Fibroblast of lung (primary cell): ENCODE data around the gene RPRD1B. TPM values are rescaled to one million over a fixed set of nuclear protein-coding genes. Genes with fewer than 3 reads are reported as not detected.

Source experiments
- DNase-seq, 2 donors: peaks; one replicate each; pipeline versions ENCODE4 v3.0.0 to v3.0.0-alpha.2; 2010; ENCODE audit warnings: low read depth in 2 of 2
- H2AFZ ChIP-seq: 2 replicates; pipeline ENCODE4 v1.5.1; 2012; ENCODE audit warnings: low read length, control low read depth, inconsistent platforms
- H3K27ac ChIP-seq: 2 replicates; pipeline ENCODE4 v1.5.1; 2011; ENCODE audit warnings: low read length, control low read depth; ENCODE audit not compliant: insufficient read depth
- H3K27me3 ChIP-seq: 2 replicates; pipeline ENCODE4 v1.5.1; 2011; ENCODE audit warnings: mild to moderate bottlenecking, low read length; ENCODE audit not compliant: control insufficient read depth, insufficient read depth
- H3K36me3 ChIP-seq: 2 replicates; pipeline ENCODE4 v1.5.1; 2011; ENCODE audit warnings: low read length; ENCODE audit not compliant: control insufficient read depth, insufficient read depth
- H3K4me1 ChIP-seq: 2 replicates; pipeline ENCODE4 v1.5.1; 2011; ENCODE audit warnings: low read length; ENCODE audit not compliant: control insufficient read depth, insufficient read depth; ENCODE audit errors: extremely low read depth
- H3K4me2 ChIP-seq: 2 replicates; pipeline ENCODE4 v1.5.1; 2011; ENCODE audit warnings: low read length, control low read depth; ENCODE audit not compliant: insufficient read depth; ENCODE audit errors: extremely low read depth
- H3K4me3 ChIP-seq, 4 experiments: fragments of 200-600 bp in 1 of 4; sonication (generic) in 1 of 4; replicated peaks in 1 of 4; 2 replicates each; pipeline ENCODE4 v1.5.1; 2011 to 2016; ENCODE audit warnings: low read length in 4 of 4, low read depth in 3 of 4, mild to moderate bottlenecking in 3 of 4, control low read depth in 2 of 4, inconsistent platforms in 1 of 4, mixed read lengths in 1 of 4; ENCODE audit not compliant: insufficient read depth in 1 of 4; ENCODE audit errors: control extremely low read depth in 1 of 4
- H3K79me2 ChIP-seq: 2 replicates; pipeline ENCODE4 v1.5.1; 2012; ENCODE audit warnings: mild to moderate bottlenecking, low read length, inconsistent platforms; ENCODE audit not compliant: control insufficient read depth, insufficient read depth
- H3K9ac ChIP-seq: 2 replicates; pipeline ENCODE4 v1.5.1; 2011; ENCODE audit warnings: mild to moderate bottlenecking, low read length, control low read depth; ENCODE audit not compliant: insufficient read depth
- H3K9me3 ChIP-seq: 2 replicates; pipeline ENCODE4 v1.5.1; 2012; ENCODE audit warnings: low read depth, low read length; ENCODE audit not compliant: control insufficient read depth, insufficient read depth
- H4K20me1 ChIP-seq: 2 replicates; pipeline ENCODE4 v1.5.1; 2011; ENCODE audit warnings: low read length; ENCODE audit not compliant: control insufficient read depth, insufficient read depth; ENCODE audit errors: extremely low read depth
- EZH2 ChIP-seq: IDR thresholded peaks from 2 replicates; pipeline ENCODE4 v1.5.1; 2012; ENCODE audit warnings: low read length, control low read depth, mild to moderate bottlenecking; ENCODE audit errors: missing control alignments
- polyA plus RNA-seq, 2 donors: library from polyadenylated mRNA; depleted of rRNA in 1 of 2; stranded (reverse) in 1 of 2; unstranded in 1 of 2; fragments of >200 nt; gene quantifications; 2 replicates each; pipeline ENCODE4 v1.2.1, GENCODE V29; 2011 to 2012; ENCODE audit warnings: missing spikeins in 1 of 2
- total RNA-seq: library from RNA; depleted of rRNA; stranded (reverse); fragments of >200 nt; gene quantifications from 2 replicates; pipeline ENCODE4 v1.2.1, GENCODE V29; 2014
- TF ChIP-seq, protein P1 (sequence below), 2 donors: IDR thresholded peaks in 1 of 2; conservative IDR thresholded peaks in 1 of 2; 1 replicate in 1 of 2; 2 replicates in 1 of 2; pipeline ENCODE4 v1.5.1; 2011 to 2012; ENCODE audit warnings: low read length in 2 of 2, control low read depth in 1 of 2, inconsistent platforms in 1 of 2, low read depth in 1 of 2, mild to moderate bottlenecking in 1 of 2

The RPRD1B gene
- total and polyA plus RNA-seq, 2 donors (not counting 1 experiment from before 2014, with no cell fraction given), result 23.8 to 23.9 TPM

DNA sequence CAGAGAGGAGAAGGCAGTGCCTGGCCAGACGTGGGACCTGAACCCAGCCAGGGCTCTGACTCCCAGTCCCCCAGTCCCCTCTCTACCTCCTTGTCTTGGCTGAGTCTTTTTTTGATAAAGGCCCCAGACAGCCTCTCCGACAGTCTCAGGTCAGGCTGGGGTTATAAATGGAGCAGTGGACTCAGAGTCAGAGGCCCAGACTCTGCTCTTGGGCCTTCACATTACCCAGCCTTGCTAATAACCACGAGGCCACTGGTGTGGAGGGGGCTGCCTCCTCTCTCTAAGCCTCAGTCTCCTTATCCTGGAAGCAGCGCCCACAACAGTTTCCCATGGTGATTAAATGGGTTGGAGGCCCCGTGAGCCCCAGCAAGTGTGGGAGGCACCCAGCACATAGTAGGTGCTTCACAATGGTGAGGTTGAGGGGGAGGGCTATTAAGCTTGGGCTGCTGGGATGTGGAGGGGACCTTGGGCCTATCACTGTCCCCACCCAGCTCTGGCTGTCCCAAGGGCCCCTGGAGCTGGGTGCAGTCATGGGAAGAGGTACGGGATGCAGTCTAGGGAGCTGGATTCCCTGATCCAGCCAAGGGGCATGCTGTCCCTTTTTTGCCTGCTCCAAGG, 95.8 kb downstream of the RPRD1B start:
- no peak for DNase-seq
- Histone ChIP-seq H3K4me3 (no peak overlapping the region), H3K9ac (no peak overlapping the region), H3K9me3 (no peaks in the 10 kb centered on the region), H3K79me2 (no peaks in the 10 kb centered on the region), H3K4me2 (no peak overlapping the region), H3K27ac (no peak overlapping the region), H3K4me1 (peaks cover 19% of the 10 kb centered on the region), H2AFZ (no peak overlapping the region), H3K27me3 (no peaks in the 10 kb centered on the region), H4K20me1 (no peaks in the 10 kb centered on the region), H3K36me3 (peaks cover 6% of the 10 kb centered on the region)
- TF ChIP-seq EZH2, result no peak
- TF ChIP-seq, protein P1, sequence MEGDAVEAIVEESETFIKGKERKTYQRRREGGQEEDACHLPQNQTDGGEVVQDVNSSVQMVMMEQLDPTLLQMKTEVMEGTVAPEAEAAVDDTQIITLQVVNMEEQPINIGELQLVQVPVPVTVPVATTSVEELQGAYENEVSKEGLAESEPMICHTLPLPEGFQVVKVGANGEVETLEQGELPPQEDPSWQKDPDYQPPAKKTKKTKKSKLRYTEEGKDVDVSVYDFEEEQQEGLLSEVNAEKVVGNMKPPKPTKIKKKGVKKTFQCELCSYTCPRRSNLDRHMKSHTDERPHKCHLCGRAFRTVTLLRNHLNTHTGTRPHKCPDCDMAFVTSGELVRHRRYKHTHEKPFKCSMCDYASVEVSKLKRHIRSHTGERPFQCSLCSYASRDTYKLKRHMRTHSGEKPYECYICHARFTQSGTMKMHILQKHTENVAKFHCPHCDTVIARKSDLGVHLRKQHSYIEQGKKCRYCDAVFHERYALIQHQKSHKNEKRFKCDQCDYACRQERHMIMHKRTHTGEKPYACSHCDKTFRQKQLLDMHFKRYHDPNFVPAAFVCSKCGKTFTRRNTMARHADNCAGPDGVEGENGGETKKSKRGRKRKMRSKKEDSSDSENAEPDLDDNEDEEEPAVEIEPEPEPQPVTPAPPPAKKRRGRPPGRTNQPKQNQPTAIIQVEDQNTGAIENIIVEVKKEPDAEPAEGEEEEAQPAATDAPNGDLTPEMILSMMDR (conservative IDR thresholded peaks at IDR 0.05 in 1 of 2, IDR thresholded peaks at IDR 0.05 in 1 of 2; ENCODE audit: low read depth in 1 of 2, low read length in 2 of 2), result no peak

DNA sequence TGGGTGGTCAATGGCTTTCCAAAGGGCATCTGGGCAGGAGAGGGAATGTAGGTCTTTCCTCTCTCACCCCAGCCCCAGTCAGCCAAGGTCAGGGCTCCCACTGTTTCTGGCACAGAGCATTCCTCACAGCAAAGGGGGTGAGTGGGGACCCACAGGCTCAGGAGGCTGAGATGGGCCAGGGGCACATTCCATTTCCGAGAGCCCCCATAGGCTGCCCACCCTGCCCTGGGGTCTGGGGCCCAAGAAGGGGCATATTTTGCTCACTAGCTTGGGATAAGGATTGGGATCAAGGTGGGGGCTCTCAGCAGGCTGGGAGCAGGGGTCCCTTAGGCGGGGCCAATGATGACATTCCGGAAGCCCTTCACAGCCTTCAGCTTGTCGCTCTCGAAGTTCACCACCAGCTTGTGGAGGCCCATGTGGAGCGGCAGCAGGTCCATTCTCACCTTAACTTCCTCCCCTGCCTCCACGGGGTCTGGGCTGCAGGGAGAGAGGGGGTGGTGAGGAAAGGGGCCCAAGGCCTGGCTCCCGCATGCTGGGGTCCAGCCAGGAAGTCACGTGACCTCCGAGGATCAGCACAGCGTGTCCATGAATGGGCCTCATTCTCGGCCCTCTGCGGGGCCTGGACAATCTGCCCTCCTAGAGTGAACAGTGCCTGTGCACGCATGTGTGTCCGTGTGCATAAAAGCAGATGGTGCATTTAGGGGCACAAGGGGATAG, 96.5 kb downstream of the RPRD1B start:
- no peak for DNase-seq
- Histone ChIP-seq H3K79me2 (no peaks in the 10 kb centered on the region), H3K4me1 (peaks cover 26% of the 10 kb centered on the region), H3K27ac (no peak overlapping the region), H3K4me3 (no peak overlapping the region), H3K9me3 (no peaks in the 10 kb centered on the region), H3K9ac (no peak overlapping the region), H3K27me3 (no peaks in the 10 kb centered on the region), H4K20me1 (no peaks in the 10 kb centered on the region), H3K4me2 (no peak overlapping the region), H2AFZ (no peak overlapping the region), H3K36me3 (peaks cover 6% of the 10 kb centered on the region)
- TF ChIP-seq, protein P1 (conservative IDR thresholded peaks at IDR 0.05 in 1 of 2, IDR thresholded peaks at IDR 0.05 in 1 of 2; ENCODE audit: low read depth in 1 of 2, low read length in 2 of 2), result no peak
- no peak for TF ChIP-seq EZH2

DNA sequence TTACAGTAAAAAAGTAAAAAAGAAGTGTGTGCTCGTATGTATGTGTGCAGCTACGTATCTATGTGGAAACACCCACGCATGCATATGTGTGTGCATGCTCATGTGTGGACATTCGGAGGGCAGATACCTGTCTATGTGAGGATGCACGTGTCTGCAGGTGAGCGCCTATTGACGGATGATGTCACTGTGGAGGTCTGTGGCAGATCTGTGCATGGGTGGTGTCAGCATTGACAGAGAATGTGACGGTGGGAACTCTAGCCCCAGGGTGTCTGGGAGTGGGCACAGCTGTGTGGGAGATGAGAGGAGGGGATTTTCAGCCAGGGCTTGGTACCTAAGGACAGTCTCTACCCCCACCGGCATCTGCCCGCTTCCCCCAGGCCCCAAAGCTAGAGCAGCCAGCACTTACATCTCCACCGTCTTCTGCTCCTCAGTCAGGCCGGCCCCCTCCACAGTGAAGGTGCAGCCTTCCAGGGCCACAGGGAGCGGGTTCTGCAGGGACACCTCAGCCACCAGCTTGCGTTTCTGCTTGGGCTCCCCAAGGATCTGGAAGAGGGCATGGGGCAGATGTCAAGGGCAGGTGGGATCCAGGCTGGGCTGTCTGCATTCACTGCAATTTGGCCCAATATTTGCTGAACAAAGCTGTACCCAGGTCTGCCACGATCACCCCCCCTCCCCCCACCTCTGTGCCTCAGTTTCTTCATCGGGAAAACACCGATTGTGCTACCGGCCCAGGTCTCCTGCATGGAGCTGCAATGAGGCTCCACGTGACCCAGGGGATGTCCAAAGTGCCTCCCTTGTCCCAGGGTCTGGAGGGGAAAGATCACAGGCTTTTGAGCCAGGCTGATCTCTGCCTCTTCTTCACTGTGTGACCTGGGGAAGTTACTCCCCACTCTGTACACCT, 97.4 kb downstream of the RPRD1B start:
- DNase-seq, result no peak
- no peaks in the 10 kb centered on the region for H3K9me3 ChIP-seq
- H2AFZ ChIP-seq, result no peak overlapping the region
- no peaks in the 10 kb centered on the region for H3K27me3 ChIP-seq
- H3K4me3 ChIP-seq, result no peak overlapping the region
- H3K36me3 ChIP-seq, result peaks cover 11% of the 10 kb centered on the region
- no peak overlapping the region for H3K4me2 ChIP-seq
- H4K20me1 ChIP-seq, result no peaks in the 10 kb centered on the region
- no peak overlapping the region for H3K9ac ChIP-seq
- peaks cover 22% of the 10 kb centered on the region for H3K4me1 ChIP-seq
- no peak for TF ChIP-seq EZH2
- TF ChIP-seq, protein P1 (conservative IDR thresholded peaks at IDR 0.05 in 1 of 2, IDR thresholded peaks at IDR 0.05 in 1 of 2; ENCODE audit: low read depth in 1 of 2, low read length in 2 of 2), result no peak
- H3K79me2 ChIP-seq, result no peaks in the 10 kb centered on the region
- H3K27ac ChIP-seq, result no peak overlapping the region
